IPS DF 4.7 (cell line): ENCODE measurements around the gene TADA2B.
"Not testable (repeated sequence)": the region's sequence is repeated elsewhere in the genome, so short reads cannot be mapped to it uniquely, and the experiment has no call there.

ENCODE experiments used
- DNase-seq: peaks from one replicate; pipeline ENCODE4 v3.0.0-alpha.2; 2013; ENCODE audit warnings: low spot score; ENCODE audit errors: extremely low read depth

The TADA2B gene

DNA sequence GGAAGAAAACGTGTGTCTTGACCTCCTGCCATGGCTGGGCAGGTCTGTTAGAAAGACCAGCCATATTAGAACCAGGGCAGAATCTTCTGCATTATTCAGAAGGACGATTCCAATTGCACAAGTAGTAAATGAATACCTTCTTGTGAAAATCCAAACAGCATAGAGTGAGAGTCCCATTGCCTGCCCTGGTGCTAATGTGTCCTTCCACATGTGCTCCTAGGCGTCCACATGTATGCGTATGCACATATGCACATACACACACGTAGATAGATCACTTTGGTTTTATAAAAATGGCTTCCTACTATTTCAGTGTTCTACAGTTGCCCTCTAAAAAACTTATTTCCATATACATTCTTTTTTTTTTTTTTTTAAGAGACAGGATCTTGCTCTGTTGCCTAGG lies 34.9 kb downstream of the TADA2B start:
- no peak for DNase-seq

DNA sequence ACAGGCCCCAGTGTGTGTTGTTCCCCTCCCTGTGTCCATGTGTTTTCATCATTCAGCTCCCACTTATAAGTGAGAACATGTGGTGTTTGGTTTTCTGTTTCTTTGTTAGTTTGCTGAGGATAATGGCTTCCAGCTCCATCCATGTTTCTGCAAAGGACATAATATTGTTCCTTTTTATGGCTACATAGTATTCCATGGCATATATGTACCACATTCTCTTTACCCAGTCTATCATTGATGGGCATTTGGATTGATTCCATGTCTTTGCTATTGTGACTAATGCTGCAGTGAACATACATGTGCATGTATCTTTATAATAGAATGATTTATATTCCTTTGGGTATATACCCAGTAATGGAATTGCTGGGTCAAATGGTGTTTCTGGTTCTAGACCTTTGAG lies 36.3 kb downstream of the TADA2B start:
- not testable (repeated sequence) for DNase-seq

DNA sequence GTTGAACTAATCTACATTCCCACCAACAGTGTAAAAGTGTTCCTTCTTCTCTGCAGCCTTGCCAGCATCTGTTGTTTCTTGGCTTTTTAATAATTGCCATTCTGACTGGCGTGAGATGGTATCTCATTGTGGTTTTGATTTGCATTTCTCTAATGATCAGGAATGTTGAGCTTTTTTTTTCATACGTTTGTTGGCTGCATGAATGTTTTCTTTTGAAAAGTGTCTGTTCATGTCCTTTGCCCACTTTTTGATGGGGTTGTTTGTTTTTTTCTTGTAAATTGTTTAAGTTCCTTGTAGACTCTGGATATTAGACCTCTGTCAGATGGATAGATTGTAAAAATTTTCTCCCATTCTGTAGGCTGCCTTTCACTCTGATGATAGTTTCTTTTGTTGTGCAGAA lies 36.7 kb downstream of the TADA2B start:
- not testable (repeated sequence) for DNase-seq

DNA sequence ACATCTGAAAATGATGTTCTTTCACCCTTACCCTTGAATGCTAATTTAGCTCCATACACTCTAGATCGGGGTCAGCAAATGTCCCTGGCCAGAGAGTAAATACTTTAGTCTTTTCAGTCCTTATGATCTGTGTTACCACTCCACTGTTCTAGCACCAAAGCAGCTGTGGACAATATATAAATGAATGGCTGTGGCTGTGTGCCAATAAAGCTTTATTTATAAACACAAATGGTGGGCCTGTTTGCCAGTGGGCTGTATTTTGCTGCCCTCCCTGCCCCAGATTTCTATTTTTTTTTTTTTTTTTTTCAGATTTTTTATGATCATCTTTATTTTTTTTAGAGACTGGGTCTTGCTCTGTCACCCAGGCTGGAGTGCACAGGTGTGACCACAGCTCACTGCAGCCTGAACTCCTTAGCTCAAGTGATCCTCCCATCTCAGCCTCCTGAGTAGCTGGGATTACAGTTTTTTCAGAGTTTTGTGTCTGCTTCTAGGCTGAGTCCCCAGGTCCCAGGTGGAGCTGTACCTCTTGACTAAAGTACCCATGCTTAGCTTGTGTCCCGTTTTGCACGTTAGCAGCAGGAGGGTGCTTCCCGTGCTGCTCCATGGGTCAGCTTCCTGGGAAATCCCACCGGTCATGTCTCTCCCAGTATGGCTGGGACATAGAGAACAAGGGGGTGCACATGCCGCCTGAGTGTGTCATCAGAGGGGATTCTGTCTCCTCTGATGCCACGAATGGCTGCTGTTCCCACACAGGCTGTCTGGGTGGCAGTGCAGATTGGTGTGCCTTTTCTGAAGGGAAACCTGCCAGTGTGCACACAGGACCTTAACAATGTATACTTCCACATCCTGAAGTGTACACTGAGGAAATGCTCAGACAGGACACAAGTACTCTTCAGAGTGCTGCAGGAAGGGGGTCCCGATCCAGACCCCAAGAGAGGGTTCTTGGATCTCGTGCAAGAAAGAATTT lies 40.7 kb downstream of the TADA2B start:
- DNase-seq = no peak

DNA sequence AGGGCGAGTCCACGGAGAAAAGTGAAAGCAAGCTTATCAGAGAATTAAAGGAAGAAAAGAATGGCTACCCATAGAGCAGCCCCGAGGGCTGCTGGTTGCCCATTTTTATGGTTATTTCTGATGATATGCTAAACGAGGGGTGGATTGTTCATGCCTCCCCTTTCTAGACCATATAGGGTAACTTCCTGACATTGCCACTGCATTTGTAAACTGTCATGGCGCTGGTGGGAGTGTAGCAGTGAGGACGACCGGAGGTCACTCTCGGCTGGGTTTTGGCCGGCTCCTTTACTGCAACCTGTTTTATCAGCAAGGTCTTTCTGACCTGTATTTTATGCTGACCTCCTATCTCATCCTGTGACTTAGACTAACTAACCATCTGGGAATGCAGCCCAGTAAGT lies 41.4 kb downstream of the TADA2B start:
- DNase-seq = not testable (repeated sequence)

DNA sequence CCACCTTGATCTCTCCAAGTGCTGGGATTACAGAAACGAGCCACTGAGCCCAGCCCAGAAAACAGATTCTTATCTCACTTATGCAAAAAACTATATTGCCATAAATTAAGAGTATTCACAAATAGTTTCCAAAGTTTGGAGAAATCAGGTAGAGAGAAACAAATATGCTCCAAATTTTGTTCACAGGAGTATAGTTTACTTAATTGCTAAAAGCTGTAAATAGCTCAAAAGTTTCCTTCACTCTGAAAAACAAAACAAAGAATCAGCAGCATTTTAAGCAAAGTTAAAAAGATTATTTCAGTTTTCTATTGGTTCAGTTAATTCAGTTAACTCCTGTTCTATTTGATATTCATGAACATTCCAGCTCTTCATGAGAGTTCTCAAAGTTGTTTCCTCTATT lies 43.2 kb downstream of the TADA2B start:
- DNase-seq = no peak

DNA sequence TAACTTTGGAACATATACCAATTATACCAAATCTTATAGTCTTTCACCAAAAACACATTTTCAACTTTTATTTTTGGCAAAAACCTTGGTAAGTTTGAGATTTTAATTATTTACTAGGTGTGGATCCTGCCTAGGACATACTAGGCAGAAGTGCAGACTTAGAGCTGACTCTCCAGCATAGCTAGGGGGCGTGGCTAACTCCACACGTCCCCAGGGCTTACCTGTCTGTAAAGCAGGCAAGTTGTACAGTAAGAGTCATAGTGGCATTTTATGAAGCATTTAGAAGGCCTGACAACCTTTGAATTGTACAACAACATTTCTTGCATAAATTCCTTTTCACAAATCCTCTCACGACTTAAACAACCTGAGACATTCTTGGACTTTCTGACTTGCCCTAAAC lies 43.9 kb downstream of the TADA2B start:
- no peak for DNase-seq

DNA sequence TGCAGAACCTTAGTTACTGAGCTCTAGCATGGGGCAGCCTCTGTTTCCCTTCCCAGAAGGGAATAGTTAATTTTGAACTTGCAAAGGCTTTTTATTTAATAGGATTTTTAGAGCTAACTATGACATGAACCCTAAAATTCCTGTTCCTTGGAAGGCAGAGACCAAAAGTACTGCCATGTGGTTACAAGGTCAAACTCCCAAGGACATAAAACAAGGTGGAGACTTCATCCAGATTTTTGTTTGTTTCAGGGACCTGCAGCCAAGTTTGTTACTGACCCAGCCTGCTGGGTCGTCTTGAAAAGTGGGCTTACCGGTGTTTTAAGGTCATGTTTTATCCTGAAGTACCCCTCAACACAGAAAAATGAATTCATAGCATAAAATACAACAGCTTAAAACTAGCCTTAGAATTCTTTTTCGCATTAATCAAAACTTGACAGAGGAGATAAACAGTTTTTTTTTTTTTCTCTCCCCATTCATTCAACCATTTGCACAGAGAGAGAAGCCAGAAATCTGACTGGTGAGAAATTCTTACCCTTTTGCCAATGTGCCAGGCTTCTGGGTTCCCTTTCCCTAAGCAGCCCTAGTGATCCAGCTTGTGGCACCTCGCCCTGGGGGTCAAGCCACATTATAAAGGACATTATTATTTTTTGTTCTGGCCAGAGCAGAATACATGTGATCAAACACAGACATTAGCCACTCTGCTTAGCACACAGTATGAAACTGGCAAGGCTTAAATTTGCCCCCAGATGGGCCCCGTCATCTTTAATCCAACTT lies 46.2 kb downstream of the TADA2B start:
- no peak for DNase-seq

DNA sequence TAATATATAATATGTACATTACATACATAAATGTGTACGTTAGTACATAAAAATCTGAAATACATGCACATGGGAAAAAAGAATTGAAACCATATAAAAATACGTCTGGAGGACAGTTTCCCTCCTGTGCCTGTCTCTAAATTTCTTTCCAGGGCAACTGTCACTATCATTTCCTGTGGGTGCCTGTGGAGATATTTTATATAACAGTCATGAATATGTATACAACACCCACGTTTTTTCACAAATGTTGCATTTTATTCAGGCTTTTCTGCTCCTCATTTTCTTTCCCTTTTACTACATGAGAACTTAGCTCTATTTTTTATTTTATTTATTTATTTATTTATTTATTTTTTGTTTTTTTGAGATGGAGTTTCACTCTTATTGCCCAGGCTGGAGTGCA lies 48.9 kb downstream of the TADA2B start:
- no peak for DNase-seq

DNA sequence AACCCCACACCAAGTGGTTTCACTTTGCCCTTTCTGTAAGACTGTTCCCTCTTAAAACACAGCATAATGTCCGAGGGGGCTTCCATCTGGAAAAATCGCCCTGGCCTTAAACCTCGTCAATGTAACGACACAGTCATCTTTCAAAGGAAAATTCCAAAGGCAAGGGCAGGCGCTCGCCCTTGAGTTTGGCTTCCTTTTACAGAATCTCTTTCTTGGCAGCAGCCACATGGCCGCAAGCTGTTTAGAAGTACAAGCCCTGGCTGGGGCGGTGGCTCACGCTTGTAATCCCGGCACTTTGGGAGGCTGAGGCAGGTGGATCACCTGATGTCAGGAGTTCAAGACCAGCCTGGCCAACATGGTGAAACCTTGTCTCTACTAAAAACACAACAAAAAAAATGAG lies 51.7 kb downstream of the TADA2B start:
- DNase-seq = no peak

DNA sequence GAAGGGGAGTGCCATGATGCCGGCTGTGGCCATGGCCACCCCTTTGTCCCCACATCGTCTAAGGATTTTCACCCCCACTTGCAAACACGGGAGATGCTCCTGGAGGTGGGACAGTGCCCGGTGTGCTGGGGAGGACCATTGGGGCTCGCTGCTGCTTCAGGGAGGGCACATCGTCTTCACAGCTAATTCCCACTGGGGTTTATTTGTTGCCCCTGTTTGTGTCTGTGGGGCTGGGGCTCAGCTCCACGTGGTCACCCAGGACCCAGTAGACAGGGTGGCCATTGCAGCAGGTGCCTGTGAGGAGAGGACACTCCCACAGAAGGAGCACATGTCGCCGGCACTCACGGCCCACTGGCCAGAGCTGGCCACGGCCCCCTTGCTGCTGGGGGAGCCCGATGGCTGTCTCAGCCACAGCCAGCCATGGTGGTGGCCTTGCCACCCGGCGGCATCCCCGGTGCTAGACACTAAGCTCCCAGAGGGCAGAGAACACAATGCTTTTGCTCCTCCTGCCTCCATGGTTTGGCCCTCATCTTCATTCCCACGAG lies 52.5 kb downstream of the TADA2B start:
- no peak for DNase-seq

DNA sequence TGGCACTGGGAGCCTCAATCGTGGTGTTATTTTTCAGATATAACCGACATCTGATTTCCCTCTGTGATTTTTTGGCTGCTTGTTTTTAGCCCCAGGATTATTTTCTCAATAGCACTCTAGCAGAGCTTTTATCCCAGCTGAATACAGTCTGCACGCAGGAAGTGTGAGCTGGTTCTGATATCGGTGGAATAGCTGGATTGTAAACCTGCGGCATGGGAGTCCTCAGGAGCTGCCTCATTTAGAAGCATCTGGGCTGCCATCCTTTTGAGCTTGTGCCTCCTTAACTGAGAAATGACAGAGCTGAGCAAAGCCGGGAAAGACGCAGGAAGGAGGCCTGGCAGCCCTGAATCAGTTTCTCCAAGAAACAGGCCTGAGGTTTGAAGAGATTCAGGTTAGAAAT lies 53.1 kb downstream of the TADA2B start:
- no peak for DNase-seq

DNA sequence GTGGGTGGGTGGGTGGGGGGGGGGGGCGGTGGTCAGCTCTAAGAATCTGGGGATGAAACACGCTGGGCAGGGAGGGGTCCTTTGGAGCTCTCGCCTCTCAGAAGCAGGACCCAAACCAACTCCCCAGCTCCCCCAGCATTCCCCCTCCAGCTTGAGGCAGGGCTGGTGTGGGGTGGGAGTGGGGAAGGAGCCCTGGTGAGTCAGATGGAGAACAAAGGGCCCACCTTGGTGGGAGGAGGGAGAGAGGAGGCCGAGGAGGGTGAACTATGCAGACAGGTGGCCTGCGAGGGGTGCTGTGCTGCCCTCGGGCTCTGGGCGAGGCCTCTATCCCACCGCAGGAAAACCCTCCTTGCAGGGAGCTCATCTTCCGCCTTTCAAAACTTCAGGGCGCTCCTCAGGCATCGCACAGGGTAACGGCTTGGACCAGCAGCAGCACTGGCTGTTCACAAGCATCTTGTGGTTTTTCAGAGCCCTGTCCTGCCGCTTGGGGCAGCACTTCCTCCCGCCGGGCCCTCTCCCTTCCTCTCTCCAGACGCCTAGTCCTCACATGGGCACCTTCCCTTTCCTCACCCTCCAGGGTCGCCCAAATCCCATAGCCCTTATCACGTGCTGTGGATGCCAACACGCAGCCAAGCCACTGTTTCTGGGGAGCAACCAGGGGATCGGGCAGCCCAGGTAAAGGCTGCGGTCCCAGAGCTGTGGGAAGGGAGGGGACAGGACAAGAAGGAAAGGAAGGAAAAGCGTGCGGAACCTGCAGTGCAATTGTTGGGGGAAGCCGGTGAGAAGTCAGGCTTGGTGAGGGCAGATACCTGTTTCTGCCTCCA lies 58.7 kb downstream of the TADA2B start:
- DNase-seq = no peak

DNA sequence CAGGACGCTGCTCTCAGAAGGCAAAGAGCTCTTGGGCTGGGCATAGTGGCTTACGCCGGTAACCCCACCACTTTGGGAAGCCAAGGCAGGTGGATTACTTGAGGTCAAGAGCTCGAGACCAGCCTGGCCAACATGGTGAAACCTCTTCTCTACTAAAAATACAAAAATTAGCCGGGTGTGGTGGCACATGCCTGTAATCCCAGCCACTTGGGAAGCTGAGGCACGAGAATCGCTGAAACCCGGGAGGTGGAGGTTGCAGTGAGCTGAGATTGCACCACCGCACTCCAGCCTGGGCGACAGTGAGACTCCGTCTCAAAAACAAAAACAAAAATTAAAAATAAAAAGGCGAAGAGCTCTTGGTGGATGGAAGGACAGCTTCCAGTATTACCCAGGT lies 59.3 kb downstream of the TADA2B start:
- not testable (repeated sequence) for DNase-seq

DNA sequence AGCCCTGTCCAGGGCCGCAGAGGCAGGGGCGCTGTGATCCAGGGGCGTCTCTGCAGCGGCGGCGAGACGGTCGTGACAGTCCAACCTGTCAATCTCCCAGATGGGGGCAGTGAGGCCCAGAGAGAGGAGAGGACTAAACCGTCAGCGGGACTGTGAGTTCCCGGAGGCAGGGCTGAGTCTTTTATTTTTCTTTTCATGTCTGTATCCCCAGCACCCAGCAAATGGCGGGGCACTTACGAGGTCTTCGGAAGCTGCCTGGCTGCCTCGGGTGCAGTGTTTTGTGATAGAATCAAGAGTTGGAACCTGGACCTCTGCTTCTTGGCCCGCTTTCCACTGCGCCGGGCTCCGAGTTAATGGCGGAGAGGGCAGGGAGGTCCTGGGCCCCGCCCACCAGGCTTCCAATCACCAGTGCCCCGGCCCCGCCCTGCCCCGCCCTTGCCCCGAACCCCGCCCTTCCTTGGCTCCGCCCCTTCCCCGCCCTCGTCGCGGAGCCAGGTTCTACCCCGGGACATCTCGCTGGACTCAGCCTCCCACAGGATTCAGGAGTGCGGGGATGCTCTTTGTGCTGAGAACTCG lies 59.9 kb downstream of the TADA2B start:
- DNase-seq = no peak

DNA sequence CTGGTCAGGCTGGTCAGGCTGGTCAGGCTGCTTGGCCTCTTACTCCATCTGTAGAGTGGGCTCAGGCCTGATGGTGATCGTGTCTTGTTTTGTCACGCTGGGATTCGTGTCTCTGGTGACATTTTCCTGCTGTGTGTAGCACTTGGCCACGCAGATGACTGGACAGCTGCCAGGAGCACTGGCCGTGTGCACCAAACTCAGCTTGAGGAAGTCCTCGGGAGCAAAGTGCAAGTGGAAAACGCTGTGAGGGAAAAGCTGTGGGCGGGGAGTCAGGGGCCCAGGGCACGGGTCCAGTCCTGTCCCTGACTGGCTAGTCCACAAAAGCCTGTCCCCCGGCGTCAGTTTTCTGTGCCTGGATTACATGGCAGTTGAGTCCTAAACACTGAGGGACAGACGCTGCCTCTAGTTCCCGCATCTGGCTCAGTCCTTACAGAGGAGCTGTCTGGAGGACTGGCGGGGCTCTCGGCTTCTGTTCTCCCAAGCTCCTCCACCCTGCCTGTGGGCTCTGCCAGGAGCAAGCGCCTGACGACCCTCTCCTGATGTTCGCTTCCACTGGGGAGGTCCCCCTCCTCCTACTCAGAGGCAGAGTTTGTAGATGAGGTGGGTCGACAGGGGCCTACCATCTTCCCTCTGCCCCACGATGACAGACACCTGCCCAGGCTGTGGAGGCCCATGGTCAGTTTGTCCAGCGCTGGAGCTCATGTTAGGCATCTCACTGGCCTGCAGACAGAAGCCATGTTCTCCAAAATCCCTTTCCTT lies 60.6 kb downstream of the TADA2B start:
- no peak for DNase-seq

DNA sequence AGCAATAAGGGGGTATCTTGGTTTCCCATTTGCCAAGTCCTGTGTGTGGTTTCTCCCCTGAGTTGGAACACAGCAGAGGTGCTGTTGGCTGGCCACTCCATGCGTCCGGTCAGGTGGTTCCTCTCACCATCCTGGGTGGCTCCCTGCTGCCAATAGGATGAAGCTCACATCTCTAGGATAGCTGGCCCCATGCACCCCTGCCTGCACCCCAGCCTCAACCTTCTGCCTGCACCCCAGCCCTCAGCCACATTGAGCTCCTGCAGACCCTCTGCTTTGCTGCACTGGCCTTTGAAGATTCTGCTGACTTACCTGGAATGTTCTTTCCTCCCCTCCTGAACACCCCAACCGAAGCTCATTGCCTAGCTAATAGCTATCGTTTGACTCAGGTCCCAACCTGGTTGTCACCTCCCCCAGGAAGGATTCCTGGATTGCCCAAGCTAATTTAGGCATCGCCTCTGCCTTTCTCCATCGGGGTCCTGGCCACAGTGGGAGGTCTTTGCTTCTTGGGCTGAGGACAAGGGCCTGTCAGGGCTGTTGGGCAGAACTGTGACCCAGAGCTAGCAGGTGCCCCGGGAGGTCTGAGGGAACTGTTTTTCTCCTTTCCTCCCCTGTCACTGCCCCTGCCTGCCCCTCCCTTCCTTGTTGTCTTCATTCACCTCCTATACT lies 61.3 kb downstream of the TADA2B start:
- DNase-seq = no peak

DNA sequence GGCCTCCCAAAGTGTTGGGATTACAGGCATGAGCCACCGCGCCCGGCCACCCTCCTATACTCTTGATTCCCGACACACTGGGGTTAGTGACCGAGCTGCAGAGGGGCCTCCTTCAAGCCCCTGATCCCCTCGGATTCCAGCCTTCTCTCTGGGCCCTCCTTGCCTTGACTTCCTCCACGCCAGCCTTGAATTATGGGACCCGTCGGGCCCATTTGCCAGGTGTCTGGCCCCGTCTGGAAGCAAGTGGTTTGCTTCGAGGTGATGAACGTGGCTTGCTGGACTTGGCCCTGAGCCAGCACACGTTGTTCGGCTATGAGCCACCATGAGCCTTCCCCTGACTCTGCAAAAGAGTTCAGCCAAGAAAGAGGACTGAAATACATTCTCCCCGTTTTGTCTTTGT lies 62.1 kb downstream of the TADA2B start:
- DNase-seq = no peak

DNA sequence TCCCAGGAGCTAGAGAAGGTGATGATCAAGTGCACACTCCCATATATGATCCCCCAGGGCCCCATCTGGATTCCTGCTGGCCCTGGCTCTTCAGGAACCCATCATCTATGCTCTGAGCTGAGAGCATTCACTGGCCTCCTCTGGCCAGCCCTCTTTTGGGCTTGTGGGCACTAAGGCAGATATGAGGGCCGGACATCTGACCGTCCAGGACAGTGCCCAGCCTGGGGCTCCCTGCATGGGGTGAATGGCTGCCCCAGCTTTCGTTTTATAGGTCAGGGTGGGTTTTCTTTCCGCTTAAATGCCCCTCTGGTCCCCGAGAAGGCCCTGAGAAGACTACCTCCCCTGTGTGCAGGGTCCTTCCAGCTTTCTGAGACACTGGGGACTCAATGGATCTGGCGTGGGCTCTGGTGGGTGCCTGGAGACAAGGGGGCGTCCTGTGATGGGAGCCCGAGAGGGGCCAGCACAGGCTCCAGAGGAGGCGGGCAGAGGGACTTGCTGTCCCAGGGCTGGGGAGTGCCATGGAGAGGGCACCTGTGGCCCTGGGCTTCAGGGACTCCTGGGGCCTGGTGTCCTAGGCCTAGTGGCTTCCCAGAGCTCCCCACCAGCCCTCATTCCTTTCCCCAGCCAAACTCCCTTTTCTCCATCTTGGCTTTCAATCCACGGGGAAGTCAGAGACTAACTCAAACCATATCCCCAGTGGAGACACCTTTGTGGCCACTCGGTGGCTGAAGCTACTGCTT lies 64.2 kb downstream of the TADA2B start:
- no peak for DNase-seq
